Duodenal mucosa (tissue), 2 donors: ENCODE results near the gene SKAP2.

Experiments used
- H3K27ac ChIP-seq: one replicate; pipeline ENCODE4 v1.7.0; 2013; ENCODE audit warnings: low read depth, low read length
- H3K27me3 ChIP-seq, 2 donors: one replicate each; pipeline ENCODE4 v1.7.0; 2013; ENCODE audit warnings: low read length in 2 of 2, control low read depth in 1 of 2; ENCODE audit not compliant: insufficient read depth in 2 of 2, control insufficient read depth in 1 of 2
- H3K36me3 ChIP-seq, 2 donors: one replicate each; pipeline ENCODE4 v1.7.0; 2013; ENCODE audit warnings: low read length in 2 of 2, control low read depth in 1 of 2; ENCODE audit not compliant: insufficient read depth in 2 of 2, control insufficient read depth in 1 of 2
- H3K4me1 ChIP-seq, 2 donors: one replicate each; pipeline ENCODE4 v1.7.0; 2013; ENCODE audit warnings: low read length in 2 of 2, control low read depth in 1 of 2; ENCODE audit not compliant: insufficient read depth in 2 of 2, control insufficient read depth in 1 of 2
- H3K4me3 ChIP-seq, 2 donors: one replicate each; pipeline ENCODE4 v1.7.0; 2013; ENCODE audit warnings: low read length in 2 of 2, low read depth in 1 of 2
- H3K9ac ChIP-seq, 2 donors: one replicate each; pipeline ENCODE4 v1.7.0; 2013; ENCODE audit warnings: low read length in 2 of 2, low read depth in 1 of 2
- H3K9me3 ChIP-seq, 2 donors: one replicate each; pipeline ENCODE4 v1.7.0; 2013; ENCODE audit warnings: low read length in 2 of 2, control low read depth in 1 of 2; ENCODE audit not compliant: control insufficient read depth in 1 of 2

The SKAP2 gene

GRCh38 chr7:26864309-26865093 lies at the start of gene SKAP2:
Gene SKAP2, minus strand, starts transcription at chr7:26864590. Its CDS starts 161 bp downstream, at chr7:26864429.
- Histone ChIP-seq H3K4me1 (peaks cover 0 to 13% of the 10 kb centered on the region in 2 donors), H3K9me3 (no peaks in the 10 kb centered on the region), H3K36me3 (no peaks in the 10 kb centered on the region), H3K9ac (peak within 1 kb of the TSS; percentile 90 to 96), H3K27ac (peak within 1 kb of the TSS; percentile 94), H3K27me3 (no peaks in the 10 kb centered on the region), H3K4me3 (peak within 1 kb of the TSS; percentile 94 to 95)

GRCh38 chr7:26912933-26913536 lies 48.6 kb upstream of the SKAP2 start:
- Histone ChIP-seq H3K4me3 (no peak overlapping the region), H3K36me3 (no peaks in the 10 kb centered on the region), H3K27ac (no peak overlapping the region), H3K9ac (no peak overlapping the region), H3K27me3 (no peaks in the 10 kb centered on the region), H3K9me3 (no peaks in the 10 kb centered on the region), H3K4me1 (no peaks in the 10 kb centered on the region)

GRCh38 chr7:26912338-26912737 lies 47.9 kb upstream of the SKAP2 start:
- Histone ChIP-seq H3K4me3 (no peak overlapping the region), H3K27me3 (no peaks in the 10 kb centered on the region), H3K9me3 (no peaks in the 10 kb centered on the region), H3K27ac (no peak overlapping the region), H3K4me1 (no peaks in the 10 kb centered on the region), H3K36me3 (no peaks in the 10 kb centered on the region), H3K9ac (no peak overlapping the region)

- Histone ChIP-seq H3K9ac (no peak overlapping the region), H3K36me3 (no peaks in the 10 kb centered on the region), H3K4me3 (no peak overlapping the region), H3K9me3 (no peaks in the 10 kb centered on the region), H3K27me3 (no peaks in the 10 kb centered on the region), H3K27ac (no peak overlapping the region), H3K4me1 (no peaks in the 10 kb centered on the region)
Observed at GRCh38 chr7:26910221-26910620, 45.8 kb upstream of the SKAP2 start.

- no peak overlapping the region for H3K27ac ChIP-seq
- H3K4me3 ChIP-seq: no peak overlapping the region
- no peaks in the 10 kb centered on the region for H3K9me3 ChIP-seq
- peaks cover 2 to 4% of the 10 kb centered on the region in 2 donors for H3K27me3 ChIP-seq
- no peak overlapping the region for H3K9ac ChIP-seq
- H3K4me1 ChIP-seq: no peaks in the 10 kb centered on the region
- H3K36me3 ChIP-seq: no peaks in the 10 kb centered on the region
Observed at GRCh38 chr7:26900251-26900650, 35.9 kb upstream of the SKAP2 start.

- no peaks in the 10 kb centered on the region for H3K9me3 ChIP-seq
- no peaks in the 10 kb centered on the region for H3K36me3 ChIP-seq
- H3K27ac ChIP-seq: no peak overlapping the region
- no peaks in the 10 kb centered on the region for H3K4me1 ChIP-seq
- H3K9ac ChIP-seq: no peak overlapping the region
- no peak overlapping the region for H3K4me3 ChIP-seq
- peaks cover 2 to 4% of the 10 kb centered on the region in 2 donors for H3K27me3 ChIP-seq
Observed at GRCh38 chr7:26899519-26899918, 35.1 kb upstream of the SKAP2 start.

- Histone ChIP-seq H3K27ac (no peak overlapping the region), H3K9ac (no peak overlapping the region), H3K27me3 (peaks cover 2 to 6% of the 10 kb centered on the region in 2 donors), H3K4me3 (no peak overlapping the region), H3K4me1 (no peaks in the 10 kb centered on the region), H3K9me3 (no peaks in the 10 kb centered on the region), H3K36me3 (no peaks in the 10 kb centered on the region)
Observed at GRCh38 chr7:26898891-26899290, 34.5 kb upstream of the SKAP2 start.

- Histone ChIP-seq H3K9ac (no peak overlapping the region), H3K27ac (no peak overlapping the region), H3K27me3 (peaks cover 2 to 7% of the 10 kb centered on the region in 2 donors), H3K4me1 (no peaks in the 10 kb centered on the region), H3K9me3 (no peaks in the 10 kb centered on the region), H3K36me3 (no peaks in the 10 kb centered on the region), H3K4me3 (no peak overlapping the region)
Observed at GRCh38 chr7:26897928-26898327, 33.5 kb upstream of the SKAP2 start.

GRCh38 chr7:26891400-26892350 lies 27.3 kb upstream of the SKAP2 start:
- no peak overlapping the region for H3K4me3 ChIP-seq
- peaks cover 0 to 5% of the 10 kb centered on the region in 2 donors for H3K27me3 ChIP-seq
- H3K4me1 ChIP-seq: no peaks in the 10 kb centered on the region
- no peak overlapping the region for H3K27ac ChIP-seq
- no peaks in the 10 kb centered on the region for H3K9me3 ChIP-seq
- no peaks in the 10 kb centered on the region for H3K36me3 ChIP-seq
- H3K9ac ChIP-seq: no peak overlapping the region

GRCh38 chr7:26880852-26881251 lies 16.5 kb upstream of the SKAP2 start:
- Histone ChIP-seq H3K4me3 (no peak overlapping the region), H3K9ac (no peak overlapping the region), H3K9me3 (no peaks in the 10 kb centered on the region), H3K27me3 (no peaks in the 10 kb centered on the region), H3K4me1 (no peaks in the 10 kb centered on the region), H3K27ac (no peak overlapping the region), H3K36me3 (no peaks in the 10 kb centered on the region)
